Measurements from ENCODE around the gene CFAP52. TPM values are rescaled to one million over a fixed set of nuclear protein-coding genes. Genes with fewer than 3 reads are reported as not detected.
"Not testable (repeated sequence)": the region's sequence is repeated elsewhere in the genome, so short reads cannot be mapped to it uniquely, and the experiment has no call there.

Gene CFAP52
- total RNA-seq, 1 experiment from 2014 or later, result not detected

DNA sequence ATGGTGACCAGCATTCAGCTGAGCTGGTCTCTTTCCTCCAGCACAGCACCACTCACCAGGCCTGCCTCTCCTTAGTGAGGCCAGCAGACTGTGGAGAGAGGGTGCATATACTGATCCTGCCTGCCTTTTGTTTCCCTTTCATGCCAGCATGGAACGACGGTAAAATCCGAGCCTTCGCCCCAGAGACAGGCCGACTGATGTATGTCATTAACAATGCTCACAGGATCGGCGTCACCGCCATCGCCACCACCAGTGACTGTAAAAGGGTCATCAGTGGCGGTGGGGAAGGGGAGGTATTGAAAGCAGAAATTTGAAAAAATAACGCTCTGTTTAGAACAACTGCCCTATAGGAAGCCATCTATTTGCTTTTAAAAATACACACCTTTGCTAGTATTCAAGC lies 56.3 kb downstream of the CFAP52 start:
- Histone ChIP-seq H3K79me2 (ENCODE audit: low read depth) (no peaks in the 10 kb centered on the region), H2AFZ (no peak overlapping the region), H3F3A (ENCODE audit: insufficient read depth, low read depth) (no peaks in the 10 kb centered on the region), H3K9me3 (ENCODE audit: insufficient read depth, low read depth) (no peaks in the 10 kb centered on the region), H3K4me1 (replicated peaks; ENCODE audit: insufficient read depth) (no peaks in the 10 kb centered on the region), H3K4me3 (no peak overlapping the region), H3K9me2 (ENCODE audit: insufficient read depth) (no peaks in the 10 kb centered on the region), H3K27ac (no peak overlapping the region), H3K36me3 (ENCODE audit: low read depth) (no peaks in the 10 kb centered on the region), H3K4me2 (no peak overlapping the region), H4K20me1 (ENCODE audit: insufficient read depth) (no peaks in the 10 kb centered on the region), H3K27me3 (ENCODE audit: insufficient read depth, low read depth) (no peaks in the 10 kb centered on the region)
- no peak for TF ChIP-seq EZH2 (IDR thresholded peaks at IDR 0.05; ENCODE audit: low read depth)
- TF ChIP-seq, protein P1, sequence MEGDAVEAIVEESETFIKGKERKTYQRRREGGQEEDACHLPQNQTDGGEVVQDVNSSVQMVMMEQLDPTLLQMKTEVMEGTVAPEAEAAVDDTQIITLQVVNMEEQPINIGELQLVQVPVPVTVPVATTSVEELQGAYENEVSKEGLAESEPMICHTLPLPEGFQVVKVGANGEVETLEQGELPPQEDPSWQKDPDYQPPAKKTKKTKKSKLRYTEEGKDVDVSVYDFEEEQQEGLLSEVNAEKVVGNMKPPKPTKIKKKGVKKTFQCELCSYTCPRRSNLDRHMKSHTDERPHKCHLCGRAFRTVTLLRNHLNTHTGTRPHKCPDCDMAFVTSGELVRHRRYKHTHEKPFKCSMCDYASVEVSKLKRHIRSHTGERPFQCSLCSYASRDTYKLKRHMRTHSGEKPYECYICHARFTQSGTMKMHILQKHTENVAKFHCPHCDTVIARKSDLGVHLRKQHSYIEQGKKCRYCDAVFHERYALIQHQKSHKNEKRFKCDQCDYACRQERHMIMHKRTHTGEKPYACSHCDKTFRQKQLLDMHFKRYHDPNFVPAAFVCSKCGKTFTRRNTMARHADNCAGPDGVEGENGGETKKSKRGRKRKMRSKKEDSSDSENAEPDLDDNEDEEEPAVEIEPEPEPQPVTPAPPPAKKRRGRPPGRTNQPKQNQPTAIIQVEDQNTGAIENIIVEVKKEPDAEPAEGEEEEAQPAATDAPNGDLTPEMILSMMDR (conservative IDR thresholded peaks at IDR 0.05), result no peak
- intact Hi-C loops (cut with micrococcal nuclease; ENCODE audit: unreplicated experiment), result no loop called here
- ChIA-PET POLR2A (ENCODE audit: unreplicated experiment) (no interaction called here), CTCF (no interaction called here)
- no TSS peak for BruUV-seq (replicated peaks)
- no peak for DNase-seq

DNA sequence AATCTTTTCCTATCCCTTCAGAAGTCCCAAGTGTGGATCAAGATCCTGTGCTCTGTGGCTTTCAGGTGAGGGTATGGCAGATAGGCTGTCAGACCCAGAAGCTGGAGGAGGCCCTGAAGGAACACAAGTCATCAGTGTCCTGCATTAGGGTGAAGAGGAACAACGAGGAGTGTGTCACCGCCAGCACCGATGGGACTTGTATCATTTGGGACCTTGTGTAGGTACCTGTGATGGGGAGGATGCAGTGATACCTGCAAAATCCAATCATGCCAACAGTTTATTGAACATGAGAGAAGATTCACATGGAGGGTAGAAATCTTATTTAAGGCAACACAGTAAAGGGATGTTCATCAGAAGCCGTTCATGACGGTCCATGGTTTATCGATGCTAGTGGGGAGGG lies 58.9 kb downstream of the CFAP52 start:
- BruUV-seq (replicated peaks), result no TSS peak
- CTCF ChIA-PET, result no interaction called here
- no peak for TF ChIP-seq EZH2 (IDR thresholded peaks at IDR 0.05; ENCODE audit: low read depth)
- TF ChIP-seq, protein P1 (conservative IDR thresholded peaks at IDR 0.05), result no peak

DNA sequence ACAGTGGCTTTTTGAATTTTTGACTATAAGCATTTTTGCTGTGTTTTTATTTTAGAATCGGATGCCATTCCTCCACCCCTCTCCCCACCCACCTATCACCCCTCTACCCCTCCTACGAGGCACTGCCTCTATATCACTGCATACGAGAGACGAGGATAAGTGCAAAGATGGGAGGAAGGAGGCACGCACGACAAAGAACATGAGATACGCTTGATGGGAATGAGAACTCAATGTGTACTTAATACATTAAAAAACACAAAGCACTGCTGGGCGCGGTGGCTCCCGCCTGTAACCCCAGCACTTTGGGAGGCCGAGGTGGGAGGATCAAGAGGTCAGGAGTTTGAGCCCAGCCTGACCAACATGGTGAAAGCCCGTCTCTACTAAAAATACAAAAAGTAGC lies 60.1 kb downstream of the CFAP52 start:
- ChIA-PET CTCF (no interaction called here), POLR2A (ENCODE audit: unreplicated experiment) (no interaction called here)
- Histone ChIP-seq H2AFZ (no peak overlapping the region), H3K36me3 (ENCODE audit: low read depth) (no peaks in the 10 kb centered on the region), H3K9me3 (ENCODE audit: insufficient read depth, low read depth) (no peaks in the 10 kb centered on the region), H3K4me1 (replicated peaks; ENCODE audit: insufficient read depth) (no peaks in the 10 kb centered on the region), H3F3A (ENCODE audit: insufficient read depth, low read depth) (no peaks in the 10 kb centered on the region), H3K9me2 (ENCODE audit: insufficient read depth) (no peaks in the 10 kb centered on the region), H4K20me1 (ENCODE audit: insufficient read depth) (no peaks in the 10 kb centered on the region), H3K79me2 (ENCODE audit: low read depth) (no peaks in the 10 kb centered on the region), H3K4me2 (no peak overlapping the region), H3K4me3 (no peak overlapping the region), H3K27ac (no peak overlapping the region), H3K27me3 (ENCODE audit: insufficient read depth, low read depth) (no peaks in the 10 kb centered on the region)
- BruUV-seq (replicated peaks), result no TSS peak
- no peak for TF ChIP-seq EZH2 (IDR thresholded peaks at IDR 0.05; ENCODE audit: low read depth)
- intact Hi-C loops (cut with micrococcal nuclease; ENCODE audit: unreplicated experiment), result no loop called here
- DNase-seq, result no peak

More for the DNA sequence above, 58.9 kb downstream of the CFAP52 start:
- Histone ChIP-seq H3F3A (ENCODE audit: insufficient read depth, low read depth) (no peaks in the 10 kb centered on the region), H4K20me1 (ENCODE audit: insufficient read depth) (no peaks in the 10 kb centered on the region), H3K4me2 (no peak overlapping the region), H2AFZ (no peak overlapping the region), H3K4me3 (no peak overlapping the region), H3K79me2 (ENCODE audit: low read depth) (no peaks in the 10 kb centered on the region), H3K9me3 (ENCODE audit: insufficient read depth, low read depth) (no peaks in the 10 kb centered on the region), H3K4me1 (replicated peaks; ENCODE audit: insufficient read depth) (no peaks in the 10 kb centered on the region), H3K9me2 (ENCODE audit: insufficient read depth) (no peaks in the 10 kb centered on the region), H3K27me3 (ENCODE audit: insufficient read depth, low read depth) (no peaks in the 10 kb centered on the region), H3K27ac (no peak overlapping the region), H3K36me3 (ENCODE audit: low read depth) (no peaks in the 10 kb centered on the region)
- POLR2A ChIA-PET (ENCODE audit: unreplicated experiment), result no interaction called here
- intact Hi-C loops (cut with micrococcal nuclease; ENCODE audit: unreplicated experiment), result no loop called here
- no peak for DNase-seq

DNA sequence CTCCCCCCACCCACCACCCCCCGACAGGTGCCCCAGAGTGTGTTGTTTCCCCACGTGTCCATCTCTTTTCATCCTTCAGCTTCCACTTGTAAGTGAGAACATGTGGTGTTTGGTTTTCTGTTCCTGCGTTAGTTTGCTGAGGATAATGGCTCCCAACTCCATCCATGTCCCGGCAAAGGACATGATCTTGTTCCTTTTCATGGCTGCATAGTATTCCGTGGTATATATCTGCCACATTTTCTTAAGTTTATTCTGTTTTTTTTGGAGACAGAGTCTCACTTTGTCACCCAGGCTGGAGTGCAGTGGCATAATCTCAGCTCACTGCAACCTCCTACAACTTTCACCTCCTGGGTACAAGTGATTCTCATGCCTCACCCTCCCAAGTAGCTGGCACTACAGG lies 63.9 kb downstream of the CFAP52 start:
- H3K27ac ChIP-seq; H3K4me2 ChIP-seq; H3K36me3 ChIP-seq (ENCODE audit: low read depth); H3K9me3 ChIP-seq (ENCODE audit: insufficient read depth, low read depth); H4K20me1 ChIP-seq (ENCODE audit: insufficient read depth); DNase-seq; H3K4me1 ChIP-seq (replicated peaks; ENCODE audit: insufficient read depth); H3K79me2 ChIP-seq (ENCODE audit: low read depth); H3K4me3 ChIP-seq; H2AFZ ChIP-seq; H3F3A ChIP-seq (ENCODE audit: insufficient read depth, low read depth); H3K27me3 ChIP-seq (ENCODE audit: insufficient read depth, low read depth); H3K9me2 ChIP-seq (ENCODE audit: insufficient read depth); BruUV-seq (replicated peaks): not testable (repeated sequence)
- POLR2A ChIA-PET (ENCODE audit: unreplicated experiment), result interaction anchor here (0.7 kb wide), 1 partner anchor 191 kb away, joined by 3 read pairs; no protein-coding TSS in a partner anchor
- CTCF ChIA-PET, result interaction anchor here (0.6 kb wide), 1 partner anchor 51 kb away, joined by 4 read pairs; no protein-coding TSS in a partner anchor
- intact Hi-C loops (cut with micrococcal nuclease; ENCODE audit: unreplicated experiment), result loop anchor here (10.0 kb wide), 1 partner anchor 284 kb away; no protein-coding TSS in a partner anchor
